Stimulated activated naive CD4-positive, alpha-beta T cell (primary cell): Measurements from ENCODE around the gene PNLIPRP2.

ENCODE experiments used
- DNase-seq, 6 experiments: peaks; one replicate each; lab custom pipeline; 2025; lab: John Stamatoyannopoulos, UW

Gene PNLIPRP2

DNA sequence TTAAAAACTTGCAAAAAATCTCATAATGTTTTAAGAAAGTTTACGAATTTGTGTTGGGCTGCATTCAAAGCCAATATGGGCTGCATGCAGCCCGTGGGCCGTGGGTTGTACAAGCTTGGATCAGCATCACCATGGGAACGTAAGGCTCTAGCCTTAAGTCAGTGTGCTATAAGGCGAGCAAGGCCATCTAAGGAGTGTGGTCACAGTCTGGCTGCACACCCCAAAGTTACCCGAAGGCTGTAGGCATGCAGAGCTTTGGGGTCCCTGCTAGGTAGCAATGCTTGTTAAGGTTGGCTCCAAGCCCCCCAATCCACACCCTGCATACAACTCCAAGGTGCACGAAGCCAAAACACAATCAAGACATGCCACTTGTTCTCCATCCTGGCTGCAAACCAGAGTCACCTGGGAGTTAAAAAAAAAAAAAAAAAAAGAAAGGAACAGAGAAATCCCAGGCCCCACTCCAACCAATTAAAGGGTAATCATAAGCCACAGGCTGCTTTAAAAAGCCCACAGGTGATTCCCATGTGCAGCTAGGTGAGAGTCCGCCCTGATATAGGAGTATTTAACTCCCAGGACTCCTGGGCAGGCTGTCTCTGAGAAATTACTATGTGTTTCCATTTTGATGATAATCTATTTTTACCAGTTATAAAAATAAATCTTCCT is 8.5 kb upstream of the PNLIPRP2 start:
- no peak for DNase-seq

GRCh38 chr10:116613471-116613870 is 7.3 kb upstream of the PNLIPRP2 start:
- DNase-seq = no peak

GRCh38 chr10:116614796-116615195 is 6.0 kb upstream of the PNLIPRP2 start:
- no peak for DNase-seq

- DNase-seq = no peak
Observed at GRCh38 chr10:116615199-116615776, 5.5 kb upstream of the PNLIPRP2 start.

DNA sequence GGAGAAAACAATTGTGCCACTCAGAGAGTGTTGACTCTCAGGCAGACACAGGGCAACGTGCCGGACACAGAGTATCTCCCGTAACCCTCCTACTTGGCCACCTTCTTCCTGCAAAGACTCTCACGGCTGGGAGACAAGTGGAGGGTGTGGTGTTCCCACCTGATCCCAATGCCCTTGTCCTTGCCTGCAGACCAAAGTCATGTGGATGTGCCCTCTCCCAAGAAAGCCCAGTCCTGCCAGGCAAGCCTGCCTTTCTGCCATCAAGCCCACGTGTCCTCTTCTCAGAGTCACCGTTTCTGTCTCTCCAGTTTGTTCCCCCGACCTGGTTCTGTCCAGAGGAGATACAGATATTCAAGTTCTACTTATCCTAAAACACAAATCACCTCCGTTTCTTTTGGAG is 723 bp downstream of the PNLIPRP2 start:
- no peak for DNase-seq

DNA sequence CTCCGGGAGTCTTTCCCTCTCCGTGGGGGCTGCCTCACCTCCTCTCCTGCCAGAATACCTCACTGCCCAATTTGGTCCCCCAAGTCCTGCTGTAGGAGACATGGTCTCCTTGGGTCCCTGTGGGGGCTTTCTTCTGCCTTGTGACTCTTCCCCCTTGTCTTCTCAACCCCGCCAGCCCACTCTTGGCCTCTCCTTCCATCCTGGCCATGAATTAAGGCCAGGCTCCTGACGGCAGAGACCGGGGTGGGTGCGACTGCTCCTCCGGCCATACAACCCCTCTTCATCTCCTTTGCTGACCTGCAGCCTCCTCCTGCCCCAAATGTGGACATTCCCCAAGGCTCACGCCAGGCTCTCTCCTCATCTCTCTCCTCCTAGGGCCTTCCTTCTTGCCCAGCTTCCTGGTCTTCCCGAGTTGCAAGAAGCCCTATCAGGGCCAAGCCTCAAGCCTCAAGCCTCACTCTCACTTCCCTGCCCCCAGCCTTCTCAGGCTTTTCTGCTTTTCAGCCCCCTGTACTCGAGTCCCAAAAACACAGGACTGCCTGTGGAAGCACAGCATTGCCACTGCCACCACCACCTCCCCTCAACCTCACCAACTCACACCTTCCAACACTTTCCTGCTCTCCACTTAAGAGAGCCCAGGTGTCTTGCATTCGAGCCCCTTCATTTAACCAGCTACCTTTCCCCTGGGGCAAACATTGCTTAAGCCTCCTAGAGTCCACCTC is 1.3 kb downstream of the PNLIPRP2 start:
- DNase-seq = no peak

DNA sequence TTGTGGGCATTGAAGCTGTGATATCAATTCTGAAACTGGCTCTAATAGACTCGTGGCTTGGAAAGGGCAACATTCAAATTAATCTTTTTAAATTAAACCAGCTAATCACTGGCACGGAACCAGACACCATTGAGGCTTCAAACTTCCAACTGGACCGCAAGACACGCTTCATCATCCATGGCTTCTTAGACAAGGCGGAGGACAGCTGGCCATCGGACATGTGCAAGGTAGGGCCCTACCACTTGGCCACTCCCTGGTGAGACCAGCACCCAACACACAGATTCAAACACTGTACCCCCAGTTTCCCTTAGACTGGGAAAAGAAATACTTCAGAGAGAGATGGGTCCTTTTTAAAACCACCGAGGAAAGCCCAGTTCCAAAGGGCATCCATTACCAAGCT is 5.1 kb downstream of the PNLIPRP2 start:
- DNase-seq = no peak

GRCh38 chr10:116626815-116627214 is 6.1 kb downstream of the PNLIPRP2 start:
- DNase-seq = no peak

- DNase-seq = no peak
Observed at GRCh38 chr10:116627386-116627933, 6.7 kb downstream of the PNLIPRP2 start.

DNA sequence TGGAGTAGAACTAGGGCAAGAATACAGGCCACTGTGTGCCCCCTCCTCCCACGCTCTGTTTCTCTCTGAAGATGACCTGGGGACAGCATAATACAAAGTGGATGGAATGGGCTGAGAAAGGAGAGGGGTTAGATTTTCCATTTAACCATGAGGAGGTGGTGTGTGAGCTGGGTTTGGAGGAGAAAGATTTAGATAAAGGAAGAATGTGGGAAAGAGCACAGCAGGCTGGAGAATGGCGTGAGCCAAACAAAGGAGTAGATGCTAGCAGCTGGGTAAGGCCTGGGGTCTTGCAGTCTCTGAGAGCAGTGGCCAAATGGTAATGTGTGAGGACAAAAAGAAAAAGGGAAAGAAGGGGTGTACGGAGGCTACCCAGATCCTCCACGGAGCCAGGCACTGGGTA is 8.6 kb downstream of the PNLIPRP2 start:
- peak in 2 of 6 experiments; percentile 1 to 5 for DNase-seq

DNA sequence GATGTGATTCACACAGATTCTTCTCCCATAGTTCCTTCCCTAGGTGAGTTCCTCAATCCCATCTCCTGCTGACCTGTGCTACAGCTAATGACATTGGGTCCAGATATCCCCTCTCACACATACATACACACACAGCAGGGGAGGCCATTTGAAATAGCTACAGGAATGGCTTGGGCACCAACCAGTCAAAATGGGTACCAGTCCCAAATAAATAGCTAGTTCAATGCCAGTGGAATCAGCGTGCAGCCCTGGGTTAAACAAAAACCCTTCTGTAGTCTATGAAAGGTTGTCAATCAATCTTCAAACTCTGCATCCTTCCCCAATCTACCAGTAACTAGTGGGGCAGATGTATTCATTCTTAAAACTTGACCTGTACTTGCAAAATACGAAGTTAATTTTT is 9.3 kb downstream of the PNLIPRP2 start:
- DNase-seq = no peak

- no peak for DNase-seq
Observed at GRCh38 chr10:116631871-116632295, 11.1 kb downstream of the PNLIPRP2 start.

GRCh38 chr10:116632596-116633215 is 12.0 kb downstream of the PNLIPRP2 start:
- DNase-seq = no peak

- no peak for DNase-seq
Observed at GRCh38 chr10:116633216-116633600, 12.5 kb downstream of the PNLIPRP2 start.

- DNase-seq = no peak
Observed at GRCh38 chr10:116634126-116634975, 13.6 kb downstream of the PNLIPRP2 start.

- no peak for DNase-seq
Observed at GRCh38 chr10:116636385-116636784, 15.6 kb downstream of the PNLIPRP2 start.

DNA sequence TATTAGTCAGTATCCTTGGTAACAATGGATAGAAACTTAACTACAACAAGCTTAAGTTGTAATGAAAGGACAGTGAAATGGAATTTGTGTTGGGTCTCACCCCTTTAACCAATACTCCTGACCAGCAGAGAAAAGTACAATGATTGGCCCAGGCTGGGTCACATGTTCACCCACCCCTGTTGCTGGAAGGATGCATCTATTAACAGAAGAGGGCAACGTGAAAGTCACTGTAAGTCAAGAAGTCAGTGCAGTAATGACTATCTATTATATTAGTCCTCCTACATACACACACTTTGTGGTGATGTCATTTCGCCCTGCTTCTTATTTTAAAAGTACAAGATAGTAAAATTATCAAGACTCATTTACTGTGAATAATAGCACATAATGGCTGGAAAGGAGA is 16.2 kb downstream of the PNLIPRP2 start:
- no peak for DNase-seq

GRCh38 chr10:116637830-116638229 is 17.1 kb downstream of the PNLIPRP2 start:
- no peak for DNase-seq

DNA sequence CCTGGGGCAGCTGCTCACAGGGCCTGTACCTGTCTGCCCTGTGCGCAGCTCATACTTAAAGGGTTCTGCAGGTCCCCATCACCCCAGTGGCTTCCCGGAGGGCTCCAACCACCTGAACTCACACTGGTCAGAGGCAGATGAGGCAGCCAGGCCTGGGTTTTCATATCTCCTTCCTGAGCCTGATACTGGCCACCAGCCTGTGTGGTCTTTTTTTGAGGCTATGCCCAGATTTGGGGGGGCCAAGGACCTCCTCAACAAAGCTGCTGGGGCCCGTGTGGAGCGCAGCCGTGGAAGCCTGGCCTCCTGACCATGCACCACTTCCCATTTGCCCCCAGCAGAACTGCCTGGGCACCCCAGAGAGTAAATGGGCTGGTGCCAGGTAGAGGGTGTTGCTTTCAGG is 25.7 kb downstream of the PNLIPRP2 start:
- no peak for DNase-seq

DNA sequence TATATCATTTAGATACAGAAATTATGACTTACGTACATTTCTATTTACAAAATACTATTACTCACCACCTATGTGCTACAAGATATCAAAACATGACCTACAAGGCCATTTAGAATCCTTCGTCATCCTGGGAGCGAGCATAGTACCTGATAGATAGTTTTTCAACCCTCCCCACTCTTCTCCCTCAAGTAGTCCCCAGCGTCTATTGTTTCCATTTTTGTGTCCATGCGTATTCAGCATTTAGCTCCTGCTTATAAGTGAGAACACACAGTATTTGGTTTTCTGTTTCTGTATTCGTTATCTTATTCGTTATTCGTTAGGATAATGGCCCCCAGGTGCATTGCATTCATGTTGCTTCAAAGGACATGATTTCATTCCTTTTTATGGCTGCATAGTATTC is 28.1 kb downstream of the PNLIPRP2 start:
- DNase-seq = no peak

DNA sequence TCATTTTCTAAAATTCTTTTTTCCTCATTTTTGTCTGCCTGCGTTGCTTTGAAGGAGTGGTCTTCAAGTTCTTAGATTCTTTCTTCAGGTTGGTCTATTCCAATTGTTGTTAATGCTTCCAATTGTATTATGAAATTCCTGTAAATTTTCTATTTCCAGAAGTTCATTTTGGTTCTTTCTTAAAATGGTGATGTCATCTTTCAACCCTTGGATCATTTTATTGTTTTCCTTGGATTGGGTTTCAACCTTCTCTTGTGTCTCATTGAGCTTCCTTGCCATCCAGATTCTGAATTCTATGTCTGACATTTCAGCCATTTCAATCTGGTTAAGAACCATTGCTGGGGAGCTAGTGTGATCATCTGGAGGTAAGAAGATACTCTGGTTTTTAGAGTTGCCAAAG is 33.1 kb downstream of the PNLIPRP2 start:
- DNase-seq = no peak

- no peak for DNase-seq
Observed at GRCh38 chr10:116654816-116655215, 34.1 kb downstream of the PNLIPRP2 start.
